ENCODE measurements around the gene DAPK1.

DNA sequence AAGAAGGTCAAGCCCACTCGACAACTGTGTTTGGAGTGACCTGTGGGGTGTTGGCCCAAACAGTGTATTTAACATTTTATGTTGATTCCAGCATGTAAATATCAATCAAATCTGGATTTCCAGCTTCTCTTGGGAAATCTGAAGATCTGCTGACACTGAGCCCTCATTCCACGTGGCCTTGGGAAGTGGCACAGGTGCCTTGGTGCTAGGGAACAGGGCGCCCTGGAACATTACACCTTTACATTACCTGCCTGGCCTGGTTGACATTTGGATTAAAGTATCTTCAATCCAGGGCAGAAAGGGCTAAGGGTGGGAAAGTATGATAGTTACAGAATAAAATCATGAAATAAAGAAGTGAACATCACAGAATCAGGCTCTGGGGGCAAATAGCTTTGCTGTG is 143.4 kb downstream of the DAPK1 start:
- TF ChIP-seq CTCF (IDR thresholded peaks at IDR 0.05) (no peak), POLR2A (IDR thresholded peaks at IDR 0.05) (no peak)

Data from suprapubic skin (tissue), 3 donors.